Thyroid gland (tissue), 4 donors: ENCODE measurements around the gene NR2C2. TPM values are rescaled to one million over a fixed set of nuclear protein-coding genes. Genes with fewer than 3 reads are reported as not detected.

Source experiments
- DNase-seq, 2 donors: peaks; one replicate each; pipeline ENCODE4 v3.0.0-alpha.2; 2019
- H3K27ac ChIP-seq, 3 donors: fragments of 200-600 bp; sonication (generic); 1 replicate in 2 of 3; 2 replicates in 1 of 3; pipeline ENCODE4 v1.5.1; 2016 to 2019; ENCODE audit warnings: mild to moderate bottlenecking in 1 of 3, moderate library complexity in 1 of 3
- H3K27me3 ChIP-seq: fragments of 200-600 bp; sonication (generic); one replicate; pipeline ENCODE4 v1.5.1; 2019
- H3K36me3 ChIP-seq, 2 donors: fragments of 200-600 bp; sonication (generic); one replicate each; pipeline ENCODE4 v1.5.1; 2016 to 2019
- H3K4me1 ChIP-seq, 2 donors: fragments of 200-600 bp; sonication (generic); one replicate each; pipeline ENCODE4 v1.5.1; 2017 to 2019
- H3K4me3 ChIP-seq, 3 donors: fragments of 200-600 bp; sonication (generic); replicated peaks in 1 of 3; 1 replicate in 2 of 3; 2 replicates in 1 of 3; pipeline ENCODE4 v1.5.1; 2016; ENCODE audit warnings: mild to moderate bottlenecking in 1 of 3
- H3K9me3 ChIP-seq: fragments of 200-600 bp; sonication (generic); one replicate; pipeline ENCODE4 v1.5.1; 2017
- CTCF ChIP-seq, 6 experiments: fragments of 200-600 bp in 3 of 6; fragments of 450-650 bp in 3 of 6; sonication (generic) in 3 of 6; IDR thresholded peaks; one replicate each; pipeline ENCODE4 v1.5.1; 2016 to 2019; ENCODE audit warnings: antibody characterized with exemption in 6 of 6, mild to moderate bottlenecking in 2 of 6, inconsistent platforms in 1 of 6, moderate library complexity in 1 of 6
- POLR2A ChIP-seq, 2 donors: fragments of 450-650 bp; IDR thresholded peaks; one replicate each; pipeline ENCODE4 v1.6.1; 2017; ENCODE audit warnings: antibody characterized with exemption in 2 of 2, mild to moderate bottlenecking in 2 of 2, moderate library complexity in 1 of 2
- WGBS, 2 donors: methylation state at CpG; one replicate each; pipeline ENCODE4 v1.1.5; 2017; 5-methylcytosine and 5-hydroxymethylcytosine counted together
- intact Hi-C: fragments of 100-400 bp; cut with DNase I; formaldehyde crosslinking; loops from one replicate; pipeline ENCODE4 v1.15.1; 2023
- total RNA-seq, 4 donors: library from RNA; depleted of rRNA; stranded (reverse); fragments of >200 nt; gene quantifications; one replicate each; pipeline ENCODE4 v1.2.3, GENCODE V29; 2016

Gene NR2C2
- total RNA-seq, 4 donors from 2014 or later, result 55.1 to 97.8 (median 60.0) TPM

- H3K9me3 ChIP-seq, result no peaks in the 10 kb centered on the region
- no peak overlapping the region for H3K4me3 ChIP-seq
- intact Hi-C loops, result loop anchor here (10.0 kb wide), 2 partner anchors 237 to 267 kb away; partner anchors contain the start of gene C3orf20
- no peaks in the 10 kb centered on the region for H3K36me3 ChIP-seq
- no peak for DNase-seq
- WGBS, 2 donors, result 89 to 91% methylated on average over 11 of the region's 11 CpGs
- no peak overlapping the region for H3K27ac ChIP-seq
- H3K27me3 ChIP-seq, result no peaks in the 10 kb centered on the region
- TF ChIP-seq POLR2A (IDR thresholded peaks at IDR 0.05) (no peak), CTCF (IDR thresholded peaks at IDR 0.05) (no peak)
- H3K4me1 ChIP-seq, result no peaks in the 10 kb centered on the region
Observed at GRCh38 chr3:14911651-14912050, 35.7 kb upstream of the NR2C2 start.

DNA sequence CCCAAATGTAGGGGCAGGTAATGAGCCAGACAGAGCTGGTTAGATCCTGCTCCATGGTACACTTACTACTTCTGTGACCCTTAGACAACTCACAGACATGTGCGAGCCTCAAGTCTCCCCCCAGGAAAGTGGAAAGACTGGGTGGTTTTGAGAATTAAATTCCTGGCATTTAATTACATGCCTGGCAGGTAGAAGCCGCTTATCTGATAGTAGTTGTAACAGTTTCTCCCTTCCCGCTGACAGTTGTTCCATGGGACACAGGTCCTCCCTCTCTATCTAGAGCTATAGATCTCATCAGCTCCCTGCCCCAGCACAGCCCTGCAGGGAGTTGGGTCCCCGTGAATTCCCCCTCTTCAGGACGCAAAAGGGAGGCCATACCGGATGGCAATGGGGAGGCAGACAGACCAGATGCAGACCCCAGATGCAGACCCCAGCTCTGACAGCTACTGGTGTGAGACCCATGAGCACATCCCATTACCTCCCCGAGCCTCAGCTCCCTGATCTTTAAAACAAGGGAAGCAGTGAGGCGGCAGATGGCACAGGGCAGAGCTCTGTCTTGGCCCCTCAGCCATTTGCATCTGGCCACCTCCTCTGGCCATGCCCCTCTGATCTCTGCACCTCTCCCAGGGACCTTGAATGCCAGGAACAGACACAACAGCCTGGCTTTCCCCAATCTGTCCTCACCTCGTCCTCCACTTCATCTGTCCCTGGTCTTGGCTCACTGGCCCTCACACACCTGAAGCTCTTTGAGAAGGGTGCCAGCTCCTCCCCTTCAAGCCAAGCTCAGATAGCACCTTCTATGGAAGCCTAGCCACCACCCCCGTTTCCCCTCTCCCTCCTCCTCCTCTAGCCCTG lies 34.1 kb upstream of the NR2C2 start:
- WGBS, 2 donors, result 75 to 81% methylated on average over 10 of the region's 10 CpGs
- Histone ChIP-seq H3K27me3 (no peaks in the 10 kb centered on the region), H3K27ac (no peak overlapping the region), H3K36me3 (no peaks in the 10 kb centered on the region), H3K9me3 (no peaks in the 10 kb centered on the region), H3K4me1 (no peaks in the 10 kb centered on the region), H3K4me3 (no peak overlapping the region)
- TF ChIP-seq POLR2A (IDR thresholded peaks at IDR 0.05) (no peak), CTCF (IDR thresholded peaks at IDR 0.05) (no peak)
- intact Hi-C loops, result loop anchor here (10.0 kb wide), 2 partner anchors 238 to 268 kb away; partner anchors contain the start of gene C3orf20
- DNase-seq, result no peak

DNA sequence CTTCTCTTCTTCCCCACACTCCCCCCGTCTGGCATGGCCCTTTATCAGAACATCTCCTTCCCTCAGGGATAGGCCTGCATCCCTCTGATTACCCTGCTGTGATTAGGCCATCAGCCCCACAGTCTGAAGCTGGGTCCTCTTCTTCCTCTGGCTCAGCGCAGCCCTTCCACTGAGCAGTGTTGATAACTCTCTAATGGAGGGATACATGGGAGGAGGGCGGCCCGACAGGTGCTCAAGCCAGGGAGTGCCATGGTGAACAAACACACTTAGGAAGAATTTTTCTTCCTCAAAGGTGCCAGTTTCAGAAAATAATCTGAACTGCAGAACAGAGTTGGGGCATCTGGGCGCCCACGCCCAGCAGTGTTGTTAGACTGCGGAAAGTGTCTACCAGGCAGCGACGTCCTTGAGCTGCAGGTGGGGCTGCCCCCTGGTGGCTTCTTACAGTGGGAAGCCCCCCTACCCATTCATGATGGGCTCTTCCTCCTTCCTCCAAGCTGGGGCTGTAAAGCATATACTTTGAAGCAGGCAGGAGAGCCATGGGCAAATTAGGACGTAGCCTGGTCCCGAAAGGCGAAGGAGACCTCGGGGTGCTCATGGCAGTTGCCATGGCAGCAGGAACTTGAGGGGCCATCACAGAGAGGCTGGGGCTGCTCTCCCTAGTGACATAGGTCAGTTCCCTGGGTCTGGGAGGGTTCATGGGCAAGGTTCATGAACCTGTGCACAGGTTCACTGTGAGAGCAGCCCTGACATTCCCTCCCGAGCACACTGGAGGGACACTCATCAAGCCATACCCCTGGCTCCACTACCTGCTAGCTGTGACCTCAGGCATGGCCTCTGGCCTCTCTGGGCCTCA lies 33.2 kb upstream of the NR2C2 start:
- 74 to 78% methylated on average over 13 of the region's 14 CpGs for whole genome bisulfite sequencing, 2 donors
- TF ChIP-seq CTCF (IDR thresholded peaks at IDR 0.05), result no peak
- TF ChIP-seq POLR2A (IDR thresholded peaks at IDR 0.05), result no peak
- no peaks in the 10 kb centered on the region for H3K27me3 ChIP-seq
- DNase-seq, result no peak
- H3K4me1 ChIP-seq, result no peaks in the 10 kb centered on the region
- H3K27ac ChIP-seq, result no peak overlapping the region
- H3K4me3 ChIP-seq, result no peak overlapping the region
- no peaks in the 10 kb centered on the region for H3K9me3 ChIP-seq
- intact Hi-C loops, result loop anchor here (10.0 kb wide), 2 partner anchors 239 to 269 kb away; partner anchors contain the start of gene C3orf20
- no peaks in the 10 kb centered on the region for H3K36me3 ChIP-seq

- Histone ChIP-seq H3K4me1 (no peaks in the 10 kb centered on the region), H3K4me3 (no peak overlapping the region), H3K36me3 (no peaks in the 10 kb centered on the region), H3K27me3 (no peaks in the 10 kb centered on the region), H3K9me3 (no peaks in the 10 kb centered on the region), H3K27ac (no peak overlapping the region)
- no peak for TF ChIP-seq CTCF (IDR thresholded peaks at IDR 0.05)
- no peak for TF ChIP-seq POLR2A (IDR thresholded peaks at IDR 0.05)
- DNase-seq, result no peak
- intact Hi-C loops, result loop anchor here (10.0 kb wide), 2 partner anchors 240 to 270 kb away; partner anchors contain the start of gene C3orf20
- 63 to 64% methylated on average over 6 of the region's 6 CpGs for WGBS, 2 donors
Observed at GRCh38 chr3:14914779-14915117, 32.6 kb upstream of the NR2C2 start.
